ENCODE results near the gene CHKA.

The CHKA gene

GRCh38 chr11:68137833-68138232, 16.6 kb upstream of the CHKA start:
- TF ChIP-seq EP300 (IDR thresholded peaks at IDR 0.05; ENCODE audit: borderline replicate concordance), result no peak
- no peak for TF ChIP-seq EGR1 (IDR thresholded peaks at IDR 0.05)
- no peak for TF ChIP-seq TCF12 (IDR thresholded peaks at IDR 0.05; ENCODE audit: low read depth)
- TF ChIP-seq TEAD4 (IDR thresholded peaks at IDR 0.05), result no peak
- TF ChIP-seq, protein P1, sequence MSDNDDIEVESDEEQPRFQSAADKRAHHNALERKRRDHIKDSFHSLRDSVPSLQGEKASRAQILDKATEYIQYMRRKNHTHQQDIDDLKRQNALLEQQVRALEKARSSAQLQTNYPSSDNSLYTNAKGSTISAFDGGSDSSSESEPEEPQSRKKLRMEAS (IDR thresholded peaks at IDR 0.05), result no peak
- no peak for TF ChIP-seq TAF1 (IDR thresholded peaks at IDR 0.05; ENCODE audit: low read depth)
- TF ChIP-seq CREB1 (IDR thresholded peaks at IDR 0.05; ENCODE audit: low read depth), result no peak
- no peak for TF ChIP-seq ZBTB7A (IDR thresholded peaks at IDR 0.05; ENCODE audit: low read depth)
- TF ChIP-seq NFIC (IDR thresholded peaks at IDR 0.05), result no peak
- TF ChIP-seq REST (IDR thresholded peaks at IDR 0.05; ENCODE audit: low read depth), result no peak
- TF ChIP-seq FOXM1 (IDR thresholded peaks at IDR 0.05; ENCODE audit: borderline replicate concordance, low read depth), result no peak
- TF ChIP-seq USF1 (IDR thresholded peaks at IDR 0.05), result no peak
- TF ChIP-seq YY1 (IDR thresholded peaks at IDR 0.05; ENCODE audit: low read depth), result no peak
- no peak for TF ChIP-seq CEBPB (IDR thresholded peaks at IDR 0.05)
- TF ChIP-seq RAD21 (IDR thresholded peaks at IDR 0.05; ENCODE audit: low read depth), result no peak

DNA sequence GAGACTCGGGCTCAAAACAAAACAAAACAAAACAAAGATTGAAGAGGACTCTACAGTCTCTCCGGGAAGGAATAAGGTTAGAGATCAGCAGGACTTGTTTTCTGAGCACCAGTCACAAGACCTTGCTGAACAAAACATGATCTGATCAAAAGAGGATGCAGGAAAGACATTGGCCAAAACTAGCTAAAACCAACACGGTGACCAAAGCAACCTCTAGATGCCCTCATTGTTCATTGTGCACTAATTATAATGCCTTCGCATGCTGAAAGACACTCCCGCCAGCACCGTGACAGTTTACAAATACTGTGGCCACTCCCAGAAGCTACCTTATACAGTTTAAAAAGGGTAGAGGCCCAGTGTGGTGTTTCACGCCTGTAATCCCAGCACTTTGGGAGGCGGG, 15.7 kb upstream of the CHKA start:
- no peak for TF ChIP-seq EGR1 (IDR thresholded peaks at IDR 0.05)
- TF ChIP-seq RAD21 (IDR thresholded peaks at IDR 0.05; ENCODE audit: low read depth), result no peak
- TF ChIP-seq NFIC (IDR thresholded peaks at IDR 0.05), result no peak
- TF ChIP-seq REST (IDR thresholded peaks at IDR 0.05; ENCODE audit: low read depth), result no peak
- TF ChIP-seq ZBTB7A (IDR thresholded peaks at IDR 0.05; ENCODE audit: low read depth), result no peak
- no peak for TF ChIP-seq TCF12 (IDR thresholded peaks at IDR 0.05; ENCODE audit: low read depth)
- TF ChIP-seq USF1 (IDR thresholded peaks at IDR 0.05), result no peak
- TF ChIP-seq, protein P1 (IDR thresholded peaks at IDR 0.05), result no peak
- TF ChIP-seq YY1 (IDR thresholded peaks at IDR 0.05; ENCODE audit: low read depth), result no peak
- TF ChIP-seq TAF1 (IDR thresholded peaks at IDR 0.05; ENCODE audit: low read depth), result no peak
- no peak for TF ChIP-seq CREB1 (IDR thresholded peaks at IDR 0.05; ENCODE audit: low read depth)
- no peak for TF ChIP-seq TEAD4 (IDR thresholded peaks at IDR 0.05)
- no peak for TF ChIP-seq CEBPB (IDR thresholded peaks at IDR 0.05)
- TF ChIP-seq FOXM1 (IDR thresholded peaks at IDR 0.05; ENCODE audit: borderline replicate concordance, low read depth), result no peak

GRCh38 chr11:68135161-68135560, 14.0 kb upstream of the CHKA start:
- TF ChIP-seq USF1 (IDR thresholded peaks at IDR 0.05) (no peak), YY1 (IDR thresholded peaks at IDR 0.05; ENCODE audit: low read depth) (no peak), NFIC (IDR thresholded peaks at IDR 0.05) (no peak), EGR1 (IDR thresholded peaks at IDR 0.05) (no peak)
- TF ChIP-seq, protein P1 (IDR thresholded peaks at IDR 0.05), result no peak

GRCh38 chr11:68133761-68134160, 12.6 kb upstream of the CHKA start:
- TF ChIP-seq CREB1 (IDR thresholded peaks at IDR 0.05; ENCODE audit: low read depth) (no peak), EP300 (IDR thresholded peaks at IDR 0.05; ENCODE audit: borderline replicate concordance) (no peak), TCF12 (IDR thresholded peaks at IDR 0.05; ENCODE audit: low read depth) (no peak), REST (IDR thresholded peaks at IDR 0.05; ENCODE audit: low read depth) (no peak), TAF1 (IDR thresholded peaks at IDR 0.05; ENCODE audit: low read depth) (no peak), RAD21 (IDR thresholded peaks at IDR 0.05; ENCODE audit: low read depth) (no peak), FOXM1 (IDR thresholded peaks at IDR 0.05; ENCODE audit: borderline replicate concordance, low read depth) (no peak), NFIC (IDR thresholded peaks at IDR 0.05) (no peak), EGR1 (IDR thresholded peaks at IDR 0.05) (no peak)
- TF ChIP-seq, protein P1 (IDR thresholded peaks at IDR 0.05), result no peak
